ENCODE results near the gene ATP2B2.

- TF ChIP-seq TBP (optimal IDR thresholded peaks at IDR 0.05; ENCODE audit: low read depth, low read length) = no peak
- no peak for TF ChIP-seq USF1 (CRISPR knock-in tag; IDR thresholded peaks at IDR 0.05)
- no peak for TF ChIP-seq ZNF232 (CRISPR knock-in tag; IDR thresholded peaks at IDR 0.05)
- TF ChIP-seq ZNF121 (CRISPR knock-in tag; conservative IDR thresholded peaks at IDR 0.05) = no peak
- TF ChIP-seq CEBPB (tag; IDR thresholded peaks at IDR 0.05) = no peak
- no peak for TF ChIP-seq ZNF655 (CRISPR knock-in tag; IDR thresholded peaks at IDR 0.05)
- TF ChIP-seq CTCF (IDR thresholded peaks at IDR 0.05 in 2 of 3, conservative IDR thresholded peaks at IDR 0.05 in 1 of 3; ENCODE audit: insufficient read depth in 2 of 3, low read depth in 1 of 3, low read length in 3 of 3) = no peak
Measured at GRCh38 chr3:10310578-10310977, 194.8 kb downstream of the ATP2B2 start.
